Vagina (tissue), 2 donors: ENCODE results near the gene ADAMTS4. TPM values are rescaled to one million over a fixed set of nuclear protein-coding genes. Genes with fewer than 3 reads are reported as not detected.

Experiments used
- DNase-seq, 2 donors: peaks; one replicate each; pipeline ENCODE4 v3.0.0-alpha.2; 2017; ENCODE audit errors: extremely low spot score in 2 of 2
- H3K27ac ChIP-seq: fragments of 200-600 bp; sonication (generic); one replicate; pipeline ENCODE4 v1.5.1; 2019
- H3K27me3 ChIP-seq: fragments of 200-600 bp; sonication (generic); one replicate; pipeline ENCODE4 v1.5.1; 2019
- H3K36me3 ChIP-seq, 2 donors: fragments of 200-600 bp; sonication (generic); one replicate each; pipeline ENCODE4 v1.5.1; 2017 to 2019
- H3K4me1 ChIP-seq: fragments of 200-600 bp; sonication (generic); one replicate; pipeline ENCODE4 v1.5.1; 2019
- H3K4me3 ChIP-seq, 2 donors: fragments of 200-600 bp; sonication (generic); 1 replicate in 1 of 2; 2 replicates in 1 of 2; pipeline ENCODE4 v1.5.1; 2016 to 2019
- H3K9me3 ChIP-seq: fragments of 200-600 bp; sonication (generic); one replicate; pipeline ENCODE4 v1.5.1; 2019
- POLR2A ChIP-seq, 2 donors: fragments of 450-650 bp; IDR thresholded peaks; one replicate each; pipeline ENCODE4 v1.6.1; 2017; ENCODE audit warnings: antibody characterized with exemption in 2 of 2, mild to moderate bottlenecking in 2 of 2, moderate library complexity in 2 of 2
- POLR2AphosphoS5 ChIP-seq, 2 donors: sonication (generic); formaldehyde crosslinking; IDR thresholded peaks; one replicate each; pipeline ENCODE4 v1.9.0; 2017; ENCODE audit warnings: antibody characterized with exemption in 2 of 2, mild to moderate bottlenecking in 2 of 2, low read depth in 1 of 2; ENCODE audit not compliant: insufficient read depth in 1 of 2
- intact Hi-C: fragments of 100-400 bp; cut with DNase I; formaldehyde crosslinking; loops from one replicate; pipeline ENCODE4 v1.15.1; 2023
- total RNA-seq: library from RNA; depleted of rRNA; stranded (reverse); fragments of >200 nt; gene quantifications from one replicate; pipeline ENCODE4 v1.2.3, GENCODE V29; 2016
- TF ChIP-seq, protein P1 (sequence below), 3 experiments: fragments of 450-650 bp in 2 of 3; fragments of 200-600 bp in 1 of 3; sonication (generic) in 1 of 3; IDR thresholded peaks; one replicate each; pipeline ENCODE4 v1.5.1; 2017 to 2019; ENCODE audit warnings: antibody characterized with exemption in 3 of 3, mild to moderate bottlenecking in 2 of 3, moderate library complexity in 2 of 3

ADAMTS4 gene
- total RNA-seq, 1 donor from 2014 or later: 78.3 TPM

DNA sequence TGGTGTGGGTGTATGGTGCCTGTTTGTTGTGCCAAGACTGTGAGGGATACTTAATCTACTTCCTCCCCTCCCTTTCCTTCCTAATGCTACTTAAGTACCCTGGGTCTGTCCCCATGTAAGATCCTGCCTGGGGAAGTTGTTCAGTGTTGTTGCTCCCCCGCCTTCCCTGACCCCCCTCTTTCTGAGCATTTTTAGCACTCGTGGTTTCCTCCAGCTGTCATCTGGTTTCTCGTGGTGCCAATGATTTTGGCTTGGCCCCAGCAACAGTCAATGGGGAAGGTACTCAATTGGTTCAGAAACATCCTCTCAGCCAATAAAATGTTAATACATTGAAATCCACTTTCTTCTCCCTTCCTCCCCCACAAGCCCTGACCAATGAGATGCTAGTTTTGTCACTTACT, 13.6 kb downstream of the ADAMTS4 start:
- no peak for DNase-seq
- TF ChIP-seq, protein P1, sequence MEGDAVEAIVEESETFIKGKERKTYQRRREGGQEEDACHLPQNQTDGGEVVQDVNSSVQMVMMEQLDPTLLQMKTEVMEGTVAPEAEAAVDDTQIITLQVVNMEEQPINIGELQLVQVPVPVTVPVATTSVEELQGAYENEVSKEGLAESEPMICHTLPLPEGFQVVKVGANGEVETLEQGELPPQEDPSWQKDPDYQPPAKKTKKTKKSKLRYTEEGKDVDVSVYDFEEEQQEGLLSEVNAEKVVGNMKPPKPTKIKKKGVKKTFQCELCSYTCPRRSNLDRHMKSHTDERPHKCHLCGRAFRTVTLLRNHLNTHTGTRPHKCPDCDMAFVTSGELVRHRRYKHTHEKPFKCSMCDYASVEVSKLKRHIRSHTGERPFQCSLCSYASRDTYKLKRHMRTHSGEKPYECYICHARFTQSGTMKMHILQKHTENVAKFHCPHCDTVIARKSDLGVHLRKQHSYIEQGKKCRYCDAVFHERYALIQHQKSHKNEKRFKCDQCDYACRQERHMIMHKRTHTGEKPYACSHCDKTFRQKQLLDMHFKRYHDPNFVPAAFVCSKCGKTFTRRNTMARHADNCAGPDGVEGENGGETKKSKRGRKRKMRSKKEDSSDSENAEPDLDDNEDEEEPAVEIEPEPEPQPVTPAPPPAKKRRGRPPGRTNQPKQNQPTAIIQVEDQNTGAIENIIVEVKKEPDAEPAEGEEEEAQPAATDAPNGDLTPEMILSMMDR (IDR thresholded peaks at IDR 0.05): no peak
- TF ChIP-seq POLR2AphosphoS5 (IDR thresholded peaks at IDR 0.05; ENCODE audit: insufficient read depth in 1 of 2, low read depth in 1 of 2): peak in 1 of 2 donors; percentile 68
- no peak for TF ChIP-seq POLR2A (IDR thresholded peaks at IDR 0.05)
- H3K27me3 ChIP-seq: no peaks in the 10 kb centered on the region
- intact Hi-C loops: no loop called here
- H3K4me1 ChIP-seq: peaks cover 30% of the 10 kb centered on the region
- H3K9me3 ChIP-seq: no peaks in the 10 kb centered on the region
- H3K27ac ChIP-seq: peak overlapping the region; percentile 60
- H3K36me3 ChIP-seq: no peaks in the 10 kb centered on the region
- H3K4me3 ChIP-seq: no peak overlapping the region

- TF ChIP-seq, protein P1 (IDR thresholded peaks at IDR 0.05): no peak
- TF ChIP-seq POLR2A (IDR thresholded peaks at IDR 0.05): no peak
- TF ChIP-seq POLR2AphosphoS5 (IDR thresholded peaks at IDR 0.05; ENCODE audit: insufficient read depth in 1 of 2, low read depth in 1 of 2): no peak
- peaks cover 37% of the 10 kb centered on the region for H3K4me1 ChIP-seq
- intact Hi-C loops: no loop called here
- no peaks in the 10 kb centered on the region for H3K9me3 ChIP-seq
- DNase-seq: no peak
- H3K4me3 ChIP-seq: no peak overlapping the region
- H3K36me3 ChIP-seq: no peaks in the 10 kb centered on the region
- no peak overlapping the region for H3K27ac ChIP-seq
- H3K27me3 ChIP-seq: no peaks in the 10 kb centered on the region
Measured at GRCh38 chr1:161182214-161182613, 16.6 kb downstream of the ADAMTS4 start.

- Histone ChIP-seq H3K36me3 (no peaks in the 10 kb centered on the region), H3K27ac (no peak overlapping the region), H3K4me1 (peaks cover 45% of the 10 kb centered on the region), H3K4me3 (no peak overlapping the region), H3K9me3 (no peaks in the 10 kb centered on the region), H3K27me3 (no peaks in the 10 kb centered on the region)
- TF ChIP-seq, protein P1 (IDR thresholded peaks at IDR 0.05): no peak
- TF ChIP-seq POLR2A (IDR thresholded peaks at IDR 0.05) (no peak), POLR2AphosphoS5 (IDR thresholded peaks at IDR 0.05; ENCODE audit: insufficient read depth in 1 of 2, low read depth in 1 of 2) (no peak)
- DNase-seq: no peak
- intact Hi-C loops: no loop called here
Measured at GRCh38 chr1:161180639-161181038, 18.2 kb downstream of the ADAMTS4 start.

- Histone ChIP-seq H3K4me3 (no peak overlapping the region), H3K27ac (no peak overlapping the region), H3K27me3 (no peaks in the 10 kb centered on the region), H3K4me1 (peaks cover 39% of the 10 kb centered on the region), H3K36me3 (peaks cover 0 to 6% of the 10 kb centered on the region in 2 donors), H3K9me3 (no peaks in the 10 kb centered on the region)
- DNase-seq: no peak
- intact Hi-C loops: no loop called here
- TF ChIP-seq POLR2A (IDR thresholded peaks at IDR 0.05) (no peak), POLR2AphosphoS5 (IDR thresholded peaks at IDR 0.05; ENCODE audit: insufficient read depth in 1 of 2, low read depth in 1 of 2) (peak in 1 of 2 donors; percentile 81)
- TF ChIP-seq, protein P1 (IDR thresholded peaks at IDR 0.05): no peak
Measured at GRCh38 chr1:161179698-161180097, 19.2 kb downstream of the ADAMTS4 start.

- intact Hi-C loops: no loop called here
- Histone ChIP-seq H3K36me3 (peaks cover 0 to 14% of the 10 kb centered on the region in 2 donors), H3K9me3 (no peaks in the 10 kb centered on the region), H3K27me3 (no peaks in the 10 kb centered on the region), H3K4me3 (peak overlapping the region; percentile 73 to 88), H3K27ac (peak overlapping the region; percentile 92), H3K4me1 (peaks cover 34% of the 10 kb centered on the region)
- TF ChIP-seq POLR2AphosphoS5 (IDR thresholded peaks at IDR 0.05; ENCODE audit: insufficient read depth in 1 of 2, low read depth in 1 of 2): no peak
- TF ChIP-seq, protein P1 (IDR thresholded peaks at IDR 0.05): no peak
- TF ChIP-seq POLR2A (IDR thresholded peaks at IDR 0.05): no peak
- DNase-seq: no peak
Measured at GRCh38 chr1:161177936-161178244, 21.0 kb downstream of the ADAMTS4 start.
